ENCODE data around the gene PEPD. TPM values are rescaled to one million over a fixed set of nuclear protein-coding genes. Genes with fewer than 3 reads are reported as not detected.

PEPD gene
- total and polyA plus RNA-seq, 4 donors: 37.3 to 211 (median 117) TPM

- WGBS: 94% methylated on average over 23 of the region's 23 CpGs
- Histone ChIP-seq H3K9me3 (ENCODE audit: control insufficient read depth in 4 of 4, low read length in 3 of 4) (no peaks in the 10 kb centered on the region), H3K9ac (ENCODE audit: low read depth in 1 of 2, low read length in 2 of 2) (no peak overlapping the region), H3K27me3 (ENCODE audit: control insufficient read depth in 4 of 4, insufficient read depth in 4 of 4, low read length in 3 of 4) (no peaks in the 10 kb centered on the region), H3K4me3 (ENCODE audit: low read depth in 1 of 3, low read length in 3 of 3) (no peak overlapping the region), H3K4me1 (ENCODE audit: control insufficient read depth in 4 of 4, insufficient read depth in 4 of 4, low read length in 3 of 4) (peaks cover 0 to 5% (median 2%) of the 10 kb centered on the region in 4 donors), H3K27ac (ENCODE audit: low read depth in 1 of 2, low read length in 2 of 2) (no peak overlapping the region), H3K36me3 (ENCODE audit: control insufficient read depth in 4 of 4, insufficient read depth in 3 of 4, low read depth in 1 of 4, low read length in 3 of 4) (peaks cover 8 to 14% (median 11%) of the 10 kb centered on the region in 4 donors)
- DNase-seq (ENCODE audit: low spot score): no peak
- TF ChIP-seq MAX (IDR thresholded peaks at IDR 0.05) (no peak), RXRA (IDR thresholded peaks at IDR 0.05) (no peak), GABPA (IDR thresholded peaks at IDR 0.05 in 1 of 2, conservative IDR thresholded peaks at IDR 0.05 in 1 of 2) (no peak), YY1 (IDR thresholded peaks at IDR 0.05) (no peak), FOXA2 (IDR thresholded peaks at IDR 0.05) (no peak), EGR1 (IDR thresholded peaks at IDR 0.05; ENCODE audit: low read depth in 2 of 2) (no peak), JUND (IDR thresholded peaks at IDR 0.05) (no peak), TAF1 (conservative IDR thresholded peaks at IDR 0.05) (no peak), CTCF (IDR thresholded peaks at IDR 0.05; ENCODE audit: low read depth, low read length, missing input control) (no peak), ATF3 (IDR thresholded peaks at IDR 0.05) (no peak), HNF4G (IDR thresholded peaks at IDR 0.05) (no peak), NR2F2 (IDR thresholded peaks at IDR 0.05) (no peak), REST (IDR thresholded peaks at IDR 0.05) (no peak), ZBTB33 (IDR thresholded peaks at IDR 0.05) (no peak), SP1 (IDR thresholded peaks at IDR 0.05) (no peak)
These were observed 75.0 kb downstream of the PEPD start for GRCh38 chr19:33446330-33447293.

Data from liver (tissue), 9 donors.